ENCODE data around the gene COL5A1.
"Not testable (repeated sequence)": the region's sequence is repeated elsewhere in the genome, so short reads cannot be mapped to it uniquely, and the experiment has no call there.

The COL5A1 gene

GRCh38 chr9:134641990-134642384, 384 bp downstream of the COL5A1 start:
- DNase-seq: no peak

- no peak for DNase-seq
These were observed 980 bp downstream of the COL5A1 start for GRCh38 chr9:134642385-134643181.

- DNase-seq: no peak
These were observed 1.6 kb downstream of the COL5A1 start for GRCh38 chr9:134643222-134643671.

- DNase-seq: not testable (repeated sequence)
These were observed 2.8 kb downstream of the COL5A1 start for GRCh38 chr9:134644401-134644724.

GRCh38 chr9:134644725-134645606, 3.4 kb downstream of the COL5A1 start:
- no peak for DNase-seq

DNA sequence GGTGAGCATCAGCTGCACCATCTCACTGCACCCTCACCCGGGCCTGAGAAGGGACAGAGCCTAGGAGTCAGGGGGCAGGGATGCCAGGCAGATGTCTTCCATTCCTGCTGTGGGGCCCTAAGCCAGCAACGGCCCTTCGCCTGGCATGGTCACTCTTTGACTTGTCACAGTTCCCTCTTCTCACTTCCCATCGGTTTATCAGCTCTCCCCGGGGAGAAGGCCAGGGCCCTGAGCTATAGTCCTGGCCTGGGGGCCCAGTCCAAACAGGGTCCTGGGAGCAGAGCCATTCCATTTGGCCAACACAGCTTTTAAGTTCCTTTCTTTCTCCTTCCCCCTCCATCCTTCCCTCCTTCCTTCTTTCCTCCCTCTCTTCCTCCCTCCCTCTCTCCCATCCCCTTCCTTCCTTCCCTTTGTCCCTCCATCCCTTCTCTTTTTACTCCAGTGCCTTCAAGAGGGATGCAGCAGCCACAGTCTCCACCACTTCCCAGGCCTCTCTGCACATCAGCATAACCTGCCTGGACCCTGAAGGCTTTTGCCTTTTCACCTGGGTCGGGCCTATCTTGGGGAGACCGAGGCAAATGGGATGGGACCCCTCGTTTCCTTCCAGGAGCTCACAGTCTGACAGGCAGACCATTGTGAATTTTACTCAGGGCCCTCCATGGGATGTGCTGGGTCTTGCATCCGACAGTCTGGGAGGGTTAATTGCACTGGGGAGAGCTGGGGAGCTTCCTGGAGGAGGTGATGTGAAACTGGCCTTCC, 4.2 kb downstream of the COL5A1 start:
- DNase-seq: no peak

DNA sequence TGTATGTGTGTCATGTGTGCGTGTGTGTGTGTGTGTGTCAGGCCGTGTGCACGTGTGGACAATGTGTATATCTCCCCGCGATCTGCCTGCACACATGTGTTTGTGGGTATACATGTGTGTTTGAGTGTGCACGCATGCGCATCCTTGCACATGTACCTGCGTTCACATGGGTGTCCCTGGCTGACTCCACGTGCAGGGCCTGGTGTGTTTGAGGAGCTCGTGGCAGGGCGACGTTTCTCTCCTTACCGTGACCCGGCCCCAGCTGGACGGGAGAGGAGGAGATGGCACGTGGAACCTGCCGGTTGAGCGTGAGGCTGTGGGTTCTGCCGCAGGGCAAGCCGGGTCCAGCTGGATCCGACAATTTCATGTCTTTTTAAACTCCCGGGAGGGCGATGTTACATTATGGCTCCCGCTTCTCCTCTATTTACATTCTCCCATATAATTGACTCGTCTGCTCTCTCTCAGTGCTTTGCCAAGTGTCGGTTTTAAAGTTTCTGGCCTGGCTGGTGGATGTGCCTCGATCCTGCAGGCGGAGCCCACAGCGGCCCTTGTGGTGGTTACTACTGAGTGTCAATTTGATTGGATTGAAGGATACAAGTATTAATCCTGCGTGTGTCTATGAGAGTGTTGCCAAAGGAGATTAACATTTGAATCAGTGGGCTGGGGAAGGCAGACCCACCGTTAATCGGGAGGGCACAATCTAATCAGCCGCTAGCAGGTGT, 5.9 kb downstream of the COL5A1 start:
- no peak for DNase-seq

GRCh38 chr9:134648701-134649530, 7.3 kb downstream of the COL5A1 start:
- DNase-seq: no peak

- no peak for DNase-seq
These were observed 9.0 kb downstream of the COL5A1 start for GRCh38 chr9:134650431-134651190.

DNA sequence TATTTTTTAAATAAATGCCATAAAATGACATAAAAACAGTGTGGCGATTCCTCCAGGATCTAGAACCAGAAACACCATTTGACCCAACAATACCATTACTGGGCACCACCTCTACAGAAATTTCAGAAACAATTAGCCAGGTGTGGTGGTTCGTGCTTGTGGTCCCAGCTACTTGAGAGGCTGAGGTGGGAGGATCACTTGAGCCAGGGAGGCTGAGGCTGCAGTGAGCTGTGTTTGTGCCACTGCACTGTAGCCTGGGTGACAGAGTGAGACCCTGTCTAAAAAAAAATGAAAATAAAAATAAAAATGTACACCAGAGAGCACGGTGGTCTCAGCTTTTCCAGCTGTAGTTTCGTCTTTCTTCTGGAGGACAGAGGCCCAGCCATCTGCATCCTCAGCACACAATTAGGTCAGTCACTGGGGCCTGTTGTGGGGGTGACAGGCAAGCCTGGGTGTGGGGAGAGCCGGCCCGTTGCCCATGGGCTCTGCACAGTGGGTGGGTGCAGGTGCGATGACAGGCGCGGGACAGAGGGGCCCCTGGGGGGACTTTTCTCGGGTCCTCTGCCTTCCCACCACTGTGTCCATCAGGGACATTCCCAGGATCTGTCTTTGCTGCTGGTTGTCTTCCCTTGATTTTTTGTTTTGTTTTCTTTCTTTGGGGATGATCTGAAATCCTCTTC, 9.8 kb downstream of the COL5A1 start:
- no peak for DNase-seq

- DNase-seq: no peak
These were observed 11.0 kb downstream of the COL5A1 start for GRCh38 chr9:134652291-134653225.

DNA sequence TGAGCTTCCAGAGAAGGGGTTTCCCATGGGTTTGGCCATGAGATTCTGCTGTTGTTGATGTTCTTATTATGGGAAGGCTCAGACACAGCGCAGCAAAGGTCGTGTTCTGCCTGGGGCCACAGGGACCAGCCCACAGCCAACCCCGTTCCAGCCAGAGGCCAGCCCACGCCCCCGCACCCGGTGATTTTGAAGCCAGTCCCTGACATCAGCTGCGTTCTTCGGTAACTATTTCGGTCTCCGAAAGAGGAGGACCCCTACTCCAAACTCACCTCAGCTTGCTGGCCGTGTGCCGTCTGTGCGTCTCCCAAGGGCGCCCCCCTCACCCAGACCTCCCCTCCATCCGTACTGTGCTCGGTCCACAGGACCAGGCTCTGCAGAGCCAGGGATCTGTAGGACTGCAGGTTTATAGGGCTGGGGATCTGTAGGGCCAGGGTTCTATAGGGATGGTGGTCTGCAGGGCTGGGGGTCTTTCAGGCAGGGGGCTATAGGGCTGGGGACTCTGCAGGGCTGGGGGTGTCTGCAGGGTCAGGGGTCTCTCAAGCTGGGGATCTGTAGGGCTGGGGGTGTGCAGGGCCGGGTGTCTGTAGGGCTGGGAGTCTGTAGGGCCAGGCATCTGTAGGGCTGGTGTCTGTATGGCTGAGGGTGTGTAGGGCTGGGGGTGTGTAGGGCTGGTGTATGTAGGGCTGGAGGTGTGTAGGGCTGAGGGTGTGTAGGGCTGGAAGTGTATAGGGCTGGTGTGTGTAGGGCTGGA, 11.8 kb downstream of the COL5A1 start:
- no peak for DNase-seq

DNA sequence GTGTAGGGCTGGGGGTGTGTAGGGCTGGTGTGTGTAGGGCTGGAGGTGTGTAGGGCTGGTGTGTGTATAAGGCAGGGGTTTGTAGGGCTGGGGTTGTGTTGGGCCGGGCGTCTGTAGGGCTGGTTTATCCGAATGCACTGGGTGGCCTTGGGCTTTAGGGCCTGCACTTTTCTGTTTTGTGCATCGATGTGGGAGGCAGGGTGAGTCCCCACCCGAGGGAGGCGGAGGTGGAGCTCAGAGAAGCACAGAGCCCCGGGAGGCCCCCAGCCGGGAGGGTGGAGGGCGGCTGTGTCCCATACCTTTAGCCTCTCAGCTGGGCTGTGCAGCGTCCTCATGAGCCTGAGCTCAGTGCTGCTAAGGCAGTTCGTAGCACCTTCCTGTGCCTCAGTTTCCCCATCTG, 13.5 kb downstream of the COL5A1 start:
- no peak for DNase-seq

GRCh38 chr9:134655586-134656333, 14.2 kb downstream of the COL5A1 start:
- no peak for DNase-seq

DNA sequence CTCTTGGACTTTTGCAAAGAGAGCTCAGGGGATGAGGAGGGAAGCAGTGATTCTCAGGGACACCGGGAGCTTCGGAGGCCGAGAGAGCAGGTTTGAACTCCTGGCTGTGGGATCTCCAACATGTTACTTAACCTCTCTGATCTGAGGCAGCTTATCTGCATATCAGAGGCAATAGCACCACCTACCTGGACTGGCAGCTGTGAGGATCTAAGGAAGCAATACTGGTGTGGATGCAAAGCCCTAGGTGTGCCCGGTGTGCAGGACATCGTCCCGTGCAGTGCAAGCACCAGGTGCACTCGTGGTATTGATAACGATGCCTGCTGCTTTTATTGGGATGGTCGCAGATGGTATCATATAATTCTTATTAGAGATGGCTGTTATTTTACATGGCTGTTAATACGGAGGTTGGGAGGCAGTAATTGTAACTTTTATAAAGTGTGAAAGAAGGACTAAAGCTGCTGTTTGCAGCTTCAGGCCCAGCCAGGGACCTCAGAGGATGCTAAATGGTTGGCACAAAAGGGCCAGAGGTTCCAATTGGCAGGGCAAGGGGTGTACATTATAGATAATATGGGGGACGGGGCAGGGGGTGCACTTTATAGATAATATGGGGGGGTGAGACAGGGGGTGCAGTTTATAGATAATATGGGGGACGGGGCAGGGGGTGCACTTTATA, 14.9 kb downstream of the COL5A1 start:
- DNase-seq: no peak

- DNase-seq: no peak
These were observed 16.2 kb downstream of the COL5A1 start for GRCh38 chr9:134657666-134658377.

Data from activated CD4-positive, CD25-positive, alpha-beta regulatory T cell (primary cell).